ENCODE results near the gene INSL3. TPM values are rescaled to one million over a fixed set of nuclear protein-coding genes. Genes with fewer than 3 reads are reported as not detected.
A peak's percentile ranks its signal among the peaks of the same experiment; 100 is the strongest.
"Not testable (repeated sequence)": the region's sequence is repeated elsewhere in the genome, so short reads cannot be mapped to it uniquely, and the experiment has no call there.

The INSL3 gene
- total RNA-seq, 1 experiment from 2014 or later = not detected

DNA sequence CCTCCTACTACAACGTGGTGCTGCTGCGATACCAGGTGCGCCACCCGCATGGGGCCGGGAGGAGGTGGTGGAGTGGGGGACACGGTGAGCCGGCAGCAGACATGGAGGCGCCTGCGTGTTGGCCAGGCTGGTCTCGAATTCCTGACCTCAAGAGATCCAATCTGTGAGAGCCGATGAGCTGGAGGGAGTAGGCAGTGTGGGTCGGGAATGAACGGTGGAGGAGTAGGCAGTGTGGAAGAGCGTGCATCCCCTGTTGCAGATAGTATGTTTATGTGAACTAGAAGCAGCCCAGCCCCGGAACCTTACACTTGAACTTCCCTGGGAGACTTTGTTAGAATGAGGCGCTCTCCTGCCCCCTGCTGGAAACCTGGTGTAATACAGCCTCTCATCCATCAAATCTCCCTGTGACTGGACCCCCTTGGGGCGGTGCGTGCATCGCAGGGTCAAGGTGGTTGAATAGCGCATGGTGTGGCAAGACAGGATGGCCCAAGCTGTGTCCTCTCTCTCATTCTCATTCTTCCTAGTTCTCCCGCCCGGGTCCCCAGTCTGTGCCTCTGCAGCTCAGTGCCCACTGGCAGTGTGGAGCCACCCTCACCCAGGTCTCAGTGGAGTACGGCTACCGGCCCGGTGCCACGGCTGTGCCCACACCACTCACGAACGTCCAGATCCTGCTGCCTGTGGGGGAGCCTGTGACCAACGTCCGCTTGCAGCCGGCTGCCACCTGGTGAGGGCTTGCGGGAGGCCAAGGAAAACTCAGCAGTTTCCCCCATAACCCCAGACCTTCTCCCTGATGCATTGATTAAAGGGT lies 36.9 kb downstream of the INSL3 start:
- DNase-seq (ENCODE audit: low read depth) = peak; percentile 55

DNA sequence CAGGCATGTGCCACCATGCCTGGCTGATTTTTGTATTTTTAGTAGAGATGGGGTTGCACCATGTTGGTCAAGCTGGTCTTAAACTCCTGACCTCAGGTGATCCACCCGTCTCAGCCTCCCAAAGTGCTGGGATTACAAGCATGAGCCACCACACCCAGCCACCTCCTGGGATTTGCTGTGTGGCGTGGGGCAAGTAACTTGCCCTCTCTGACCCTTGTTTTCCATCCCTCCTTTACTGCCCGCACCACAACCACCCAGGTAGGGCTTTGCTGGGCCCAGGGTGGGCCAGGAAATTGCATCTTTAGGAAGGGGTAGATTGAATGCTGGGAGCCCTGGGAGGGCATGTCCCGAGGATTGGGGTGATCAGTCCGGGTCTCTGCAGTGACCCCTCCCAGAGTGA lies 37.6 kb downstream of the INSL3 start:
- DNase-seq (ENCODE audit: low read depth) = not testable (repeated sequence)

DNA sequence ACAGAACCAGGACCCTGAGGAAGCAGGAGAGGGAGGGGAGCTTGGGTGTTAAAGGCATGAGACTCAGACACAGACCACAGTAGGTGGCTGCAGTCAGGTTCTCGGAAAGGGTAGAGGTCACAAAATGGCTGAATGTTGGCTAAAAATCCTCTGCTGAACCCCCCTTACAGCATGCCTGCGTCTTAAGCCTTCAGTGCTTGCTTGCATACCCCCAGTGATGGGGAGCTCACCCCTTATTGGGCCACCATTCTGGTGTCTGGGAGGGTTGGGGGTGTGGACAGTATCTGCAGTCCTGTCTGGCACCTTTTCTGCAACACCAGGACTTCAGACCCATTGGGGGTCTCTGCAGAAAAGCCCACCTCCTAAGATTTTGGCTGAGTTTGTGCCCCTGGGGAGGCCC lies 40.5 kb downstream of the INSL3 start:
- no peak for DNase-seq (ENCODE audit: low read depth)

DNA sequence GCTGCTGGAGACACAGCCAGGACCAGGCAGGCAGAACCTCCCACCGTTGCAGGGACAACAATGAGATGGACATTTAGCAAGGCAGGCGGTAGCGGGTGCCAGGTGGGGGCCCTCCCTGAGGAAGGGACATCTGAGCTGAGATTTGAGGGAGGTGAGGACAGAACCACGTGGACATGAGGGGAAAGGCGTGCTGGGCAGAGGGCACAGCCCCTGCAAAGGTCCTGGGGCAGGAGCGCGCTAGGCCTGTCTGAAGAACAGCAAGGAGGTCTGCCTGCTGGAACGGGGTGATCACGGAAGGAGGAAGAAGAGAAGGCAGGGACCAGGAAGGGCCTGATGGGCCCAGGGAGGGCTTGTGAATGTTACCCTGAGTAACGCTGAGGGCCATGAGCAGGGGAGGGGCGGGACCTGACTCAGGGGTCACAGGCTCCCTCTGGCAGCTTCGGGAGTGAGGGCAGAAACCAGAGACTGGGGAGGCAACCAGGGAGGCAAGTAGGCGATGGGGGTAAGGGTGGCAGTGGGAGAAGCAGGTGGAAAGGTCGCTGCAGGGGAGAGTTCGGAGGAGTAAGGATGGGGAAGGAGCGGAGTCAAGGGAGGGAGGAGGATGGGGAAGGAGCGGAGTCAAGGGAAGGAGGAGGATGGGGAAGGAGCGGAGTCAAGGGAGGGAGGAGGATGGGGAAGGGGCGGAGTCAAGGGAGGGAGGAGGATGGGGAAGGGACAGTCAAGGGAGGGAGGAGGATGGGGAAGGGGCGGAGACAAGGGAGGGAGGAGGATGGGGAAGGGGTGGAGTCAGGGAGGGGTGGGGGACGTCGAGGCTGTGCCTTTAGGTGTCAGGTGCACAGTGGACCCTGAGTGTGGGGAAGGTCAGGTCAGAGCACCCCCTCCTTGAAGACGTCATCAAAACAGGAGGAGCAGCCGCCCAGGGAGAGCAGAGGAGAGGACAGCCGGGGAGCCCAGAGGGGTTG lies 42.1 kb downstream of the INSL3 start:
- DNase-seq (ENCODE audit: low read depth) = peak; percentile 46

DNA sequence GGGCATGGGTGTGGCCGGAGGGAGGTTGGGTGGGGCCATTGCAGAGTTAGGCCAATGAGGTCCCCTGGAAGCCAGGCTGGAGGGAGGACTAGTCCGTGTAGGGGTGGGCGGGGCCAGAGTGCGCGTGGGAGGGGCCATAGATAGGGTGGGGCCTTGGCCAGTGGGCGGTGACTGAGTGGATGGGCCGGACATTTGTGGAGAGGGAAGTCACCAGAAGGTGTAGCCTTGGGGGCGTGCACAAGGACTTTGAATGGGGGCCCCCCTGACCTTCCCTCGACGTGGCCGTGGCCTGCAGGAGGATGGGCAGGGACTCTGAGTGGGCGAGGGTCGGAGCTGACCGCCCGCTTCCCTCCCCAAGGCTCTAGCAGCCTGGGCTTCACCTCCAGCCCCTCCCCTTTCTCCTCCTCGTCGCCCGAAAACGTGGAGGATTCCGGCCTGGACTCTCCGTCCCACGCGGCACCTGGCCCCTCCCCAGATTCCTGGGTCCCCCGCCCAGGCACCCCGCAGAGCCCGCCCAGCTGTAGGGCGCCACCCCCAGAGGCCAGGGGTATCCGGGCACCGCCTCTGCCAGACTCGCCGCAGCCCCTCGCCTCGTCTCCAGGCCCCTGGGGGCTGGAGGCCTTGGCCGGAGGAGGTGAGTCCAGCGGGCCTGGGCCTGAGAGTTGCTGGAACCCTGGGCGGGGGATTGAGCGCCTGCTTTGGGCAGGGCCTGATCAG lies 42.9 kb downstream of the INSL3 start:
- peak; percentile 59 for DNase-seq (ENCODE audit: low read depth)

DNA sequence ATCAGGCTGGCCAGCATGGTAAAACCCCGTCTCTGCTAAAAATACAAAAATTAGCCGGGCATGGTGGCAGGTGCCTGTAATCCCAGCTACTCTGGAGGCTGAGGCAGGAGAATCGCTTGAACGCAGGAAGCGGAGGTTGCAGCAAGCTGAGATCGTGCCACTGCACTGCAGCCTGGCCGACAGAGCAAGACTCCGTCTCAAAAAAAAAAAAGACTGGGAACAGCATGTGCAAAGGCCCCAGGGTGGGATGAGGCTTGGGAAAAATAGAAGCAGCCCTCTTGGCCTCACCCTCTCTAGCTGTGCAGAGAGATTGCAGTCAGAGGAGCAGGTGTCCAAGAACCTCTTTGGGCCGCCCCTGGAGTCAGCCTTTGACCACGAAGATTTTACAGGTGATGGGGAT lies 43.5 kb downstream of the INSL3 start:
- not testable (repeated sequence) for DNase-seq (ENCODE audit: low read depth)

DNA sequence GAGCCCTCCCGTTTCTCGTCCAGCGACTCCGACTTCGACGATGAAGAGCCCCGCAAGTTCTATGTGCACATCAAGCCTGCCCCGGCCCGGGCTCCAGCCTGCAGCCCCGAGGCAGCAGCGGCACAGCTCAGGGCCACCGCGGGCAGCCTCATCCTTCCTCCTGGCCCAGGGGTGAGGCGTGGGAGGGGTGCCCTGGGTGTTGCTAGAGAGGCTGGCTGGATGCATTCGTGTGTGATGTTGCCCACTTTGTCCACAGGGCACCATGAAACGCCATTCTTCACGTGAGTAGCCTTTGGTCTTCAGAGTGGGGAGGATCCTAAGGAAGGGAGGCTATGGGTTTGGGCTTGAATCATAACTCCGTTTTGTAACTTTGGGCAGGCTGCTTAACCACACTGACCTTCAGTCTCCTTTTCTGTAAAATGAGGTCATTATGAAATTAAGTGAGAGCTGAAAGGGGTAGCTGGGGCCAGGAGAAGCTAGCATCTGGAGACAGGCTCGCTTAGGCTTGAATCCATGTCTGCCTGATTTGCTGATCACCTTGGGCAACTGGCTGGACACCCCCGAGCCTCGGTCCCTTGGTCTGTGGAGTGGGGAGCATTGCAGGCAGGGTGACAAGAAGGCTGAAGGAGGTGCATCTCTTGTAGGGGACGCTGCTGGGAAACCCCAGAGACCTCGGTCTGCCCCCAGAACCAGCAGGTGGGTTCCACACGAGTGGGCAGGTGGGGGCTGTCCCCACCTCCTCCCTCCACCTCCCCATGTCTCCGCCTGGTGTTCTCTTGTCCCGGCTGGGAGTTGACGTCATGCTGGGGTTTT lies 45.1 kb downstream of the INSL3 start:
- DNase-seq (ENCODE audit: low read depth) = peak; percentile 36

DNA sequence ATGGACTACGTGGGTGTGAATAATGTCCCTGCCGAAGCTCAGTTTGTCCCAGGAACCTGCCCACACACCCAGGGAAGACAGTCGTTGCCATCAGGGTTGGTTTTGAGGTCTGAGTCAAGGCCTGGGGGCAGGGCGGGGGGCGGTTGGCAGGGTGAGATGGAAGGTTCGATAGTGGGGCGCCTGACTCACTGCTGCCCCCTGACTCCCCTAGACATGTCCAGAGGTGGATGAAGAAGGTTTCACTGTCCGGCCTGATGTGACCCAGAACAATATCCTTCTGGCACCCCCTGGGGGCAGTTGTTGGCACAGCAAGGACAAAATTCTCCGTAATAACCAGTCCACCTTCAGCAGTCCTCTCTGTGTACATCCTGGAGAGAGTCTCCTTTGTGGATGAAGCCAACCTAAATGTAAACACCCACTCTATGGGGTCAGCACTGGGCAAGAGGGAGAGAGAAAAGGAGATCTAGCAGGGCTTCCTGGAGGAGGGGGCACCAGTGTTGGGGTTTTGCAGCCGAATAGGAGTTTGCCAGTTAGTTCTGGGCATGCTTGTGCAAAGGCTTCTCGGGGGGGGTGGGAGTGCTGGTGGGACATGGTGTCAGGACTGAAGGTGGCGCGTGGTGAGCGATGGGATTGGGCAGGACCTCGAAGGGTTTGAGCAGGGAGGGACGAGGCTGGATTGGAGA lies 45.9 kb downstream of the INSL3 start:
- peak; percentile 57 for DNase-seq (ENCODE audit: low read depth)

DNA sequence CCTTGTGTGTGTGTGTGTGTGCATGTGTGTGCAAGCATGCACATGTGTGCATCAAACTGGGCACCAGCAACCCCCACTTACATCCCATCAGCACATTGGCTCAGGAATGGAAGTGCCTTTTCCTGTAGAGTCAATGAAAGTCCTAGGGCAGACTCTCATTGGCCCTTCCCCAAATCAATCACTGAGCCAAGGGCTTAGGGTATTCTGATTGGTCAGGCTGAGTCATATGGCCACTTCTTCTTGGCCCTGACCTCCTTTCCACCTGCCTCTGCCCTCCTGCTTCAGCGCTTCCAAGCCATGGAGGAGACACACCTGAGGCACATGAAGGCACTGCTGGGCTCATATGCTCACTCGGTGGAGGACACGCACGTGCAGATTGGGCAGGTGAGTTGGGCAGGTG lies 49.1 kb downstream of the INSL3 start:
- DNase-seq (ENCODE audit: low read depth) = peak; percentile 52

DNA sequence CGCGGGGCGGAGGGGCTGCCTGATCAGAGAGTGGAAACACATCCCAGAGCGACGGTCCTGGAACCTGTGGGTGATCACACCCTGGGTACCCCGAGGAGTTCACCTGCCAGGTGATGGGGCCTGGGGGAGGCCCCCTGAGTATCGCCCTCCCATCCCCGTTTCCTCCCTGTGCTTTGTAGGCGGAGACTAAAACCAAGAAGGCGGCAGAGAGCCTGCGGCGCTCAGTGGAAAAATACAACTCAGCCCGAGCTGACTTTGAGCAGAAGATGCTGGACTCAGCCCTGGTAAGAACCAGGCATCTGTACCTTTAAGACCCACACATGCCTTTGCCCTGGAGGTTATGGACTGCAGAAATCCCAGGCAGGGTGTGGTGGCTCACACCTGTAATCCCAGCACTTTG lies 50.7 kb downstream of the INSL3 start:
- DNase-seq (ENCODE audit: low read depth) = no peak

DNA sequence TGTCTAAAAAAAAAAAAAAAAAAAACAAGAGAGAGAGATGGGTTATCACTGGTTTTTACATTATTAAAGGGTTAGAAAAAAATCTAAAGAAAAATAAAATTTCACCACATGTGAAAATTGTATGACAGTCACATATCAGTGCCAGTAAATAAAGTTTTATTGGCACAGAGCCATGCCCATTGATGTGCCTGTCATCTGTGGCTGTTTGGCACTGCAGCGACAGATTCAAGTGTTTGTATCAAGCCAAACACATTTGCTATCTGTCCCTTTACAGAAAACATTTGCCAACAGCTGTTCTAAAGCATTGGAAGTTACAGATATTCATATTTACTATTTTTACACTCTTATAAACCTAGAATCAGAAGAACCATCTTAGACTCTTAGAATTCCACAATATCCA lies 53.8 kb downstream of the INSL3 start:
- DNase-seq (ENCODE audit: low read depth) = no peak

DNA sequence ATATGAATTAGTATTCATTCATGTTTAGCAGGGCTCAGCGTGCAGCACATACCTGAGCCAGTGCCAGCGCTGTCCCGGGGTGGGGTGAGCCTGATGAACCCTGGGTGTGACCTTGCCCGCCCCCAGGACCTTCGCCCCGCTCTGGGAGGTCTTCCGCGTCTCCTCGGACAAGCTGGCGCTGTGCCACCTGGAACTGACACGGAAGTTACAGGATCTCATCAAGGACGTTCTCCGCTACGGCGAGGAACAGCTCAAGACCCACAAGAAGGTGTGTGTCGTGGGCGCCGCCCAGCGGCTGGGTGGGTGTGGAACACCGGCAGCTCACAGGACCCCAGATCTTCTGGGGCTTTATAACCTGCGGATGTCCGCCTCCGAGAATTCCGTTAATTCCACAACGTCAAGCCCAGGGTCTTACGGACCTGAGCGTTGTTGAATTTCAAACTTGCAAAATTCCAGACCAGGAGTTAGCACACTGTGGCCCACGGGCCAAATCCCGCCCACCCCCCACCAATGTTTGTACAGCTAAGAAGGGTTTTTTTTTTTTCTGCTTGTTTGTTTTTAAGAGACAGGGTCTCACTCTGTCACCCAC lies 54.7 kb downstream of the INSL3 start:
- peak; percentile 81 for DNase-seq (ENCODE audit: low read depth)

Other genes starting within 250 kb of the INSL3 start
- gene UNC13A, start 133.2 kb downstream of the INSL3 start, total RNA-seq (2014; rRNA removed; shearing (Covaris generic)) = 0.10 and 0.12 TPM in 2 replicates
- gene MAP1S, start 102.0 kb downstream of the INSL3 start, total RNA-seq (2014; rRNA removed; shearing (Covaris generic)) = 9.6 and 10.0 TPM in 2 replicates
- gene FCHO1, start 70.0 kb downstream of the INSL3 start, total RNA-seq (2014; rRNA removed; shearing (Covaris generic)) = 0.60 and 2.5 TPM in 2 replicates
- 0.10 and 0.12 TPM in 2 replicates for gene B3GNT3, start 26.4 kb downstream of the INSL3 start, total RNA-seq (2014; rRNA removed; shearing (Covaris generic))
- 0.59 and 1.3 TPM in 2 replicates for gene JAK3, start 26.5 kb upstream of the INSL3 start, total RNA-seq (2014; rRNA removed; shearing (Covaris generic))
- gene RPL18A, start 38.4 kb upstream of the INSL3 start, total RNA-seq (2014; rRNA removed; shearing (Covaris generic)) = 1,191 and 1,205 TPM in 2 replicates
- gene SLC5A5, start 50.4 kb upstream of the INSL3 start, total RNA-seq (2014; rRNA removed; shearing (Covaris generic)) = not detected in 2 replicates
- gene CCDC124, start 111.5 kb upstream of the INSL3 start, total RNA-seq (2014; rRNA removed; shearing (Covaris generic)) = 54.3 and 56.7 TPM in 2 replicates
- 0.20 TPM in 1 of 2 replicates, not detected in the other for gene KCNN1, start 145.6 kb upstream of the INSL3 start, total RNA-seq (2014; rRNA removed; shearing (Covaris generic))
- 8.8 and 11.3 TPM in 2 replicates for gene ARRDC2, start 186.7 kb upstream of the INSL3 start, total RNA-seq (2014; rRNA removed; shearing (Covaris generic))

Data from RPMI7951 (cell line).